Posterior cingulate gyrus (tissue), 11 donors: Measurements from ENCODE around the gene COQ8A.
"Not testable (repeated sequence)": the region's sequence is repeated elsewhere in the genome, so short reads cannot be mapped to it uniquely, and the experiment has no call there.

Experiments
- DNase-seq, 10 donors: peaks; one replicate each; pipeline versions ENCODE4 v3.0.0 to v3.0.0-alpha.2; 2020 to 2021; ENCODE audit warnings: mixed read lengths in 3 of 10
- intact Hi-C: fragments of 100-400 bp; cut with DNase I; formaldehyde crosslinking; loops from one replicate; pipeline ENCODE4 v1.15.1; 2023

The COQ8A gene

GRCh38 chr1:226920446-226920894 lies 19.6 kb upstream of the COQ8A start:
- intact Hi-C loops, result no loop called here

GRCh38 chr1:226921504-226921903 lies 18.6 kb upstream of the COQ8A start:
- no peak for DNase-seq
- intact Hi-C loops, result no loop called here

More at GRCh38 chr1:226920446-226920894, 19.6 kb upstream of the COQ8A start:
- DNase-seq, result no peak

GRCh38 chr1:226929260-226930111 lies 10.6 kb upstream of the COQ8A start:
- intact Hi-C loops, DNase-seq: not testable (repeated sequence)

GRCh38 chr1:226934483-226935237 lies 5.4 kb upstream of the COQ8A start:
- no peak for DNase-seq

GRCh38 chr1:226937940-226938725 lies 2.0 kb upstream of the COQ8A start:
- intact Hi-C loops, result loop anchor here (5.0 kb wide), 1 partner anchor 379 kb away; the partner anchor contains the start of gene CDC42BPA
- DNase-seq, result no peak

More at GRCh38 chr1:226934483-226935237, 5.4 kb upstream of the COQ8A start:
- intact Hi-C loops, result loop anchor here (5.0 kb wide), 1 partner anchor 383 kb away; the partner anchor contains the start of gene CDC42BPA

GRCh38 chr1:226938903-226939437 lies 1.1 kb upstream of the COQ8A start:
- DNase-seq, result no peak
- intact Hi-C loops, result loop anchor here (5.0 kb wide), 1 partner anchor 378 kb away; the partner anchor contains the start of gene CDC42BPA

- DNase-seq, result peak; percentile 46 to 95 (median 62)
- intact Hi-C loops, result loop anchor here (5.0 kb wide), 2 partner anchors 48 to 378 kb away; partner anchors contain the start of gene CDC42BPA
Observed at GRCh38 chr1:226939438-226940028, 561 bp upstream of the COQ8A start.

GRCh38 chr1:226940806-226941067 lies 643 bp downstream of the COQ8A start:
- no peak for DNase-seq
- intact Hi-C loops, result loop anchor here (5.0 kb wide), 1 partner anchor 47 kb away; no protein-coding TSS in a partner anchor

GRCh38 chr1:226942392-226942791 lies 2.3 kb downstream of the COQ8A start:
- intact Hi-C loops, result loop anchor here (5.0 kb wide), 1 partner anchor 45 kb away; no protein-coding TSS in a partner anchor
- DNase-seq, result no peak

- intact Hi-C loops, result loop anchor here (5.0 kb wide), 1 partner anchor 44 kb away; no protein-coding TSS in a partner anchor
- no peak for DNase-seq
Observed at GRCh38 chr1:226943156-226943555, 3.1 kb downstream of the COQ8A start.

GRCh38 chr1:226943927-226944326 lies 3.8 kb downstream of the COQ8A start:
- intact Hi-C loops, result loop anchor here (5.0 kb wide), 1 partner anchor 43 kb away; no protein-coding TSS in a partner anchor

GRCh38 chr1:226945106-226945857 lies 5.2 kb downstream of the COQ8A start:
- intact Hi-C loops, result no loop called here
- DNase-seq, result peak in 1 of 10 donors; percentile 74

More at GRCh38 chr1:226943927-226944326, 3.8 kb downstream of the COQ8A start:
- DNase-seq, result peak in 1 of 10 donors; percentile 53

- DNase-seq, result no peak
- intact Hi-C loops, result no loop called here
Observed at GRCh38 chr1:226945858-226946245, 5.8 kb downstream of the COQ8A start.

GRCh38 chr1:226946285-226946684 lies 6.2 kb downstream of the COQ8A start:
- DNase-seq, result peak in 1 of 10 donors; percentile 83
- intact Hi-C loops, result no loop called here

GRCh38 chr1:226946841-226947240 lies 6.7 kb downstream of the COQ8A start:
- no peak for DNase-seq
- intact Hi-C loops, result no loop called here

- intact Hi-C loops, result no loop called here
- no peak for DNase-seq
Observed at GRCh38 chr1:226948051-226948450, 8.0 kb downstream of the COQ8A start.

GRCh38 chr1:226948480-226948879 lies 8.4 kb downstream of the COQ8A start:
- intact Hi-C loops, result no loop called here
- no peak for DNase-seq

GRCh38 chr1:226948996-226949395 lies 8.9 kb downstream of the COQ8A start:
- no peak for DNase-seq
- intact Hi-C loops, result no loop called here

- DNase-seq, result no peak
Observed at GRCh38 chr1:226949401-226949800, 9.3 kb downstream of the COQ8A start.

More at GRCh38 chr1:226949401-226949800, 9.3 kb downstream of the COQ8A start:
- intact Hi-C loops, result no loop called here
